Liver (tissue), 2 donors: ENCODE results near the gene GLIS1.

Source experiments
- YY1 ChIP-seq: IDR thresholded peaks from 2 replicates; pipeline ENCODE4 v1.6.1; 2016; ENCODE audit warnings: antibody characterized with exemption, mild to moderate bottlenecking
- TF ChIP-seq, protein P1 (sequence below): fragments of 150-350 bp; IDR thresholded peaks from 2 replicates; pipeline ENCODE4 v1.5.1; 2017; ENCODE audit warnings: improper control_type of control experiment, low read depth, low read length; ENCODE audit not compliant: missing input control
- donor health status: healthy.

DNA sequence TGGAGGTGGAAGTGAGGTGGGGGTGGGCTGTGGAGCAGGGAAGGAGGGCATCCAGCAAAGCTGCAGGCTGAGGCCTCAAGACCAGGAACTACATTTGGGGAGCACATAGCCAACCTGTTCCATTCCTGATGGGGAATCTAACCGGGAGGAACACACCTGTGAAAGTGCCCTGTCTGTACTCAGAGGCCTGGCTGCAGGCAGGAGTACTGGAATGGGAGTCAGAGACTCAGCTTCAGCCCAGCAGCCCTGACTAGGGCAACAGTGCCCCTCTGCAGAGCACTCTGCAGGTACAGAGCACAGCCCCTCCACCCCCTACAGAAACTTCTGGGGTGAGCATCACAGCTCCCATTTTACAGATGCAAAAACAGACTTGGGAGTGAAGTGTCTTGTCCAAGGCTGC is 153.4 kb downstream of the GLIS1 start:
- TF ChIP-seq, protein P1, sequence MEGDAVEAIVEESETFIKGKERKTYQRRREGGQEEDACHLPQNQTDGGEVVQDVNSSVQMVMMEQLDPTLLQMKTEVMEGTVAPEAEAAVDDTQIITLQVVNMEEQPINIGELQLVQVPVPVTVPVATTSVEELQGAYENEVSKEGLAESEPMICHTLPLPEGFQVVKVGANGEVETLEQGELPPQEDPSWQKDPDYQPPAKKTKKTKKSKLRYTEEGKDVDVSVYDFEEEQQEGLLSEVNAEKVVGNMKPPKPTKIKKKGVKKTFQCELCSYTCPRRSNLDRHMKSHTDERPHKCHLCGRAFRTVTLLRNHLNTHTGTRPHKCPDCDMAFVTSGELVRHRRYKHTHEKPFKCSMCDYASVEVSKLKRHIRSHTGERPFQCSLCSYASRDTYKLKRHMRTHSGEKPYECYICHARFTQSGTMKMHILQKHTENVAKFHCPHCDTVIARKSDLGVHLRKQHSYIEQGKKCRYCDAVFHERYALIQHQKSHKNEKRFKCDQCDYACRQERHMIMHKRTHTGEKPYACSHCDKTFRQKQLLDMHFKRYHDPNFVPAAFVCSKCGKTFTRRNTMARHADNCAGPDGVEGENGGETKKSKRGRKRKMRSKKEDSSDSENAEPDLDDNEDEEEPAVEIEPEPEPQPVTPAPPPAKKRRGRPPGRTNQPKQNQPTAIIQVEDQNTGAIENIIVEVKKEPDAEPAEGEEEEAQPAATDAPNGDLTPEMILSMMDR, result no peak
- TF ChIP-seq YY1, result no peak
